K562 (cell line): ENCODE results near the gene ID2. TPM values are rescaled to one million over a fixed set of nuclear protein-coding genes. Genes with fewer than 3 reads are reported as not detected.

Experiments
- BACH1 ChIP-seq: fragments of 200-800 bp; sonication (Bioruptor generic); IDR thresholded peaks from 2 replicates; pipeline ENCODE4 v1.6.1; 2016; ENCODE audit warnings: missing genetic modification characterization, missing compliant biosample characterization
- GABPB1 ChIP-seq: sonication (generic); formaldehyde crosslinking; IDR thresholded peaks from 2 replicates; pipeline ENCODE4 v1.8.0; 2022; ENCODE audit warnings: mild to moderate bottlenecking, missing genetic modification reagents
- HNRNPK ChIP-seq: fragments of 200-400 bp; formaldehyde crosslinking; IDR thresholded peaks from one replicate; pipeline ENCODE4 v1.6.1; 2018; ENCODE audit warnings: mild to moderate bottlenecking, low read depth, low read length; ENCODE audit not compliant: poor library complexity, severe bottlenecking
- LCOR ChIP-seq: sonication (generic); formaldehyde crosslinking; IDR thresholded peaks from 2 replicates; pipeline ENCODE4 v1.8.0; 2022; ENCODE audit warnings: mild to moderate bottlenecking, missing genetic modification reagents
- MXI1 ChIP-seq: IDR thresholded peaks from 2 replicates; pipeline ENCODE4 v1.6.1; 2011; ENCODE audit warnings: low read depth, mild to moderate bottlenecking, improper control_type of control experiment, low read length
- PHB2 ChIP-seq: fragments of 450-650 bp; IDR thresholded peaks from 2 replicates; pipeline ENCODE4 v1.6.1; 2017; ENCODE audit warnings: low read depth
- RBM15 ChIP-seq: fragments of 200-400 bp; formaldehyde crosslinking; IDR thresholded peaks from 2 replicates; pipeline ENCODE4 v1.6.1; 2018; ENCODE audit warnings: mild to moderate bottlenecking, low read length, moderate library complexity; ENCODE audit not compliant: insufficient read depth
- RBM25 ChIP-seq: fragments of 200-400 bp; formaldehyde crosslinking; IDR thresholded peaks from 2 replicates; pipeline ENCODE4 v1.6.1; 2018; ENCODE audit warnings: low read length, low read depth, moderate library complexity; ENCODE audit not compliant: severe bottlenecking
- polyA plus RNA-seq, 8 experiments: library from polyadenylated mRNA; depleted of rRNA in 4 of 8; stranded (reverse) in 5 of 8; unstranded in 3 of 8; fragments of >200 nt; fragmentation: Nextera tagmentation in 2 of 8; fragmentation: Illumina TruSeq in 1 of 8; extraction: Ambion mirVana in 2 of 8; extraction: Trizol in 1 of 8; gene quantifications; 2 replicates each; pipeline versions ENCODE4 v1.2.1 to v1.2.3, GENCODE V29; 2011 to 2014; ENCODE audit warnings: inconsistent platforms in 1 of 8, missing spikeins in 1 of 8
- total RNA-seq, 7 experiments: library from RNA; depleted of rRNA in 6 of 7; stranded (reverse); fragments of >200 nt in 6 of 7; fragmentation: Illumina TruSeq in 2 of 7; extraction: Trizol in 2 of 7; gene quantifications; 2 replicates each; pipeline versions ENCODE4 v1.2.1 to v1.2.3, GENCODE V29; 2011 to 2021; ENCODE audit warnings: low replicate concordance in 1 of 7
- TF ChIP-seq, protein P1 (sequence below), 2 experiments: IDR thresholded peaks; 2 replicates each; pipeline ENCODE4 v1.6.1; 2012; ENCODE audit warnings: improper control_type of control experiment in 2 of 2, low read depth in 2 of 2, low read length in 2 of 2, borderline replicate concordance in 1 of 2
- TF ChIP-seq, protein P2 (sequence below): fragments of 250-450 bp; sonication (Bioruptor Pico); IDR thresholded peaks from 2 replicates; pipeline ENCODE4 v1.8.0; 2021; ENCODE audit warnings: moderate library complexity, mild to moderate bottlenecking, inconsistent platforms
- TF ChIP-seq, protein P3 (sequence below), 2 experiments: fragments of 450-650 bp; conservative IDR thresholded peaks; 2 replicates each; pipeline ENCODE4 v1.6.1; 2017; ENCODE audit warnings: mild to moderate bottlenecking in 2 of 2, moderate library complexity in 2 of 2
- TF ChIP-seq, protein P4 (sequence below): fragments of 450-650 bp; IDR thresholded peaks from 2 replicates; pipeline ENCODE4 v1.6.1; 2017; ENCODE audit warnings: antibody characterized with exemption, mild to moderate bottlenecking
- TF ChIP-seq, protein P5 (sequence below), 2 experiments: IDR thresholded peaks; 2 replicates each; pipeline ENCODE4 v1.6.1; 2011; ENCODE audit warnings: borderline replicate concordance in 1 of 2, control low read depth in 1 of 2, low read depth in 1 of 2, low read length in 1 of 2, mild to moderate bottlenecking in 1 of 2, mixed read lengths in 1 of 2, moderate library complexity in 1 of 2; ENCODE audit not compliant: insufficient read depth in 1 of 2, insufficient read length in 1 of 2, poor library complexity in 1 of 2, severe bottlenecking in 1 of 2; ENCODE audit errors: extremely low read depth in 1 of 2

Gene ID2
- total and polyA plus RNA-seq, 9 of the 15 experiments (the other 6 are each of a cell fraction or from before 2014, with no cell fraction given) = 8.0 to 35.7 (median 16.6) TPM

DNA sequence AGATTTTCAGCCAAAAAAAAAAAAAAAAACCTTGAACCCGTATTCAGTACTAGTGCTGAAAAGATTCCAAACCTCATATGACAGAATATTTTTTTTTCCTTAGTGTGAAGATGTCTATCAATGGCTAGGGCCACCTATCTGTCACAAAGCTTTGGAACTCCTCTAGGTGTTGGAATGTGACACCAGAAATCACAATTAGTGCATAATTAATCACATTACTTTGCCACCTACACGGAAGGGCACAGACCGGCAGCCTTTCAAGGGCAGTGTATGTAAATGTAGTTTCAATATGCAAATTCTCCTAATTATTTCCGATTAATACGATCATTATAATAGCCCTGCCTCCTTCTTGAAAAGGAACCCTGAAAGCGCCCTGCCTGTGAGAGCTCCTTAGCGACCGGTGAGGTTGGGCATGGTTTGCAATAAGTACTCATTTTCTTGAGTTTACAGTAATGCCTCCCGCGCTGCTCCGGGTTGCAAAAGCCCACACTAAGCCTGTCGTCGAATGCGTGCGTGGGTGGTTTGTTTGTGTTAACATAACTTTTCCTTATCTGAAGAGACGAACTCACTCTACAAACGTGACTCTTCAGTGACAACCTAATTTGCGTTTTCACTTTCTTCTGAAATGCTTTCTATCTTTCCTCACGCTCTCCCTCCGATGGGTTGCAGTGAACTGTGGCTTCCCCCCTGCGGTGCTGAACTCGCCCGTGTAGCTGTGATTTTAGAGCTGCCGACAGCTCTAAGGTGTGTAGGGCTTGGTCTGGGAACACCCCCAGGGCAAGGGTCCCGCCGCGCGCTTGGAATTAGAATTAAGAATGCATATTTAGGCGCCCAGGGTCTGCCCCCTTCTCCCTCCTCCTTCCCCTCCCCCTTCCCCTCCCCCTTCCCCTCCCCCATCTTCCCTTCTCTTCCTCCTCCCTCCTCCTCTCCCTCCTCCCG lies 765 bp upstream of the ID2 start (continued):
- TF ChIP-seq, protein P1, sequence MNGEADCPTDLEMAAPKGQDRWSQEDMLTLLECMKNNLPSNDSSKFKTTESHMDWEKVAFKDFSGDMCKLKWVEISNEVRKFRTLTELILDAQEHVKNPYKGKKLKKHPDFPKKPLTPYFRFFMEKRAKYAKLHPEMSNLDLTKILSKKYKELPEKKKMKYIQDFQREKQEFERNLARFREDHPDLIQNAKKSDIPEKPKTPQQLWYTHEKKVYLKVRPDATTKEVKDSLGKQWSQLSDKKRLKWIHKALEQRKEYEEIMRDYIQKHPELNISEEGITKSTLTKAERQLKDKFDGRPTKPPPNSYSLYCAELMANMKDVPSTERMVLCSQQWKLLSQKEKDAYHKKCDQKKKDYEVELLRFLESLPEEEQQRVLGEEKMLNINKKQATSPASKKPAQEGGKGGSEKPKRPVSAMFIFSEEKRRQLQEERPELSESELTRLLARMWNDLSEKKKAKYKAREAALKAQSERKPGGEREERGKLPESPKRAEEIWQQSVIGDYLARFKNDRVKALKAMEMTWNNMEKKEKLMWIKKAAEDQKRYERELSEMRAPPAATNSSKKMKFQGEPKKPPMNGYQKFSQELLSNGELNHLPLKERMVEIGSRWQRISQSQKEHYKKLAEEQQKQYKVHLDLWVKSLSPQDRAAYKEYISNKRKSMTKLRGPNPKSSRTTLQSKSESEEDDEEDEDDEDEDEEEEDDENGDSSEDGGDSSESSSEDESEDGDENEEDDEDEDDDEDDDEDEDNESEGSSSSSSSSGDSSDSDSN (IDR thresholded peaks at IDR 0.05; ENCODE audit: borderline replicate concordance in 1 of 2, low read depth in 2 of 2, low read length in 2 of 2) = 0 out of 4 replicates have a peak, but pooled peaks of 1 of the 2 experiments have one; percentile 48
- TF ChIP-seq MXI1 (no peak), PHB2 (no peak), BACH1 (no peak), GABPB1 (CRISPR knock-in tag) (no peak), RBM25 (no peak), LCOR (CRISPR knock-in tag) (peak; percentile 77; the same call in 1 of the 2 replicates), RBM15 (no peak), HNRNPK (no peak)
- TF ChIP-seq, protein P2, sequence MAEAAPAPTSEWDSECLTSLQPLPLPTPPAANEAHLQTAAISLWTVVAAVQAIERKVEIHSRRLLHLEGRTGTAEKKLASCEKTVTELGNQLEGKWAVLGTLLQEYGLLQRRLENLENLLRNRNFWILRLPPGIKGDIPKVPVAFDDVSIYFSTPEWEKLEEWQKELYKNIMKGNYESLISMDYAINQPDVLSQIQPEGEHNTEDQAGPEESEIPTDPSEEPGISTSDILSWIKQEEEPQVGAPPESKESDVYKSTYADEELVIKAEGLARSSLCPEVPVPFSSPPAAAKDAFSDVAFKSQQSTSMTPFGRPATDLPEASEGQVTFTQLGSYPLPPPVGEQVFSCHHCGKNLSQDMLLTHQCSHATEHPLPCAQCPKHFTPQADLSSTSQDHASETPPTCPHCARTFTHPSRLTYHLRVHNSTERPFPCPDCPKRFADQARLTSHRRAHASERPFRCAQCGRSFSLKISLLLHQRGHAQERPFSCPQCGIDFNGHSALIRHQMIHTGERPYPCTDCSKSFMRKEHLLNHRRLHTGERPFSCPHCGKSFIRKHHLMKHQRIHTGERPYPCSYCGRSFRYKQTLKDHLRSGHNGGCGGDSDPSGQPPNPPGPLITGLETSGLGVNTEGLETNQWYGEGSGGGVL = no peak
- TF ChIP-seq, protein P3, sequence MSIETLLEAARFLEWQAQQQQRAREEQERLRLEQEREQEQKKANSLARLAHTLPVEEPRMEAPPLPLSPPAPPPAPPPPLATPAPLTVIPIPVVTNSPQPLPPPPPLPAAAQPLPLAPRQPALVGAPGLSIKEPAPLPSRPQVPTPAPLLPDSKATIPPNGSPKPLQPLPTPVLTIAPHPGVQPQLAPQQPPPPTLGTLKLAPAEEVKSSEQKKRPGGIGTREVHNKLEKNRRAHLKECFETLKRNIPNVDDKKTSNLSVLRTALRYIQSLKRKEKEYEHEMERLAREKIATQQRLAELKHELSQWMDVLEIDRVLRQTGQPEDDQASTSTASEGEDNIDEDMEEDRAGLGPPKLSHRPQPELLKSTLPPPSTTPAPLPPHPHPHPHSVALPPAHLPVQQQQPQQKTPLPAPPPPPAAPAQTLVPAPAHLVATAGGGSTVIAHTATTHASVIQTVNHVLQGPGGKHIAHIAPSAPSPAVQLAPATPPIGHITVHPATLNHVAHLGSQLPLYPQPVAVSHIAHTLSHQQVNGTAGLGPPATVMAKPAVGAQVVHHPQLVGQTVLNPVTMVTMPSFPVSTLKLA (conservative IDR thresholded peaks at IDR 0.05) = peak; percentile 4 to 24; a peak in 2 of 4 replicates
- TF ChIP-seq, protein P4, sequence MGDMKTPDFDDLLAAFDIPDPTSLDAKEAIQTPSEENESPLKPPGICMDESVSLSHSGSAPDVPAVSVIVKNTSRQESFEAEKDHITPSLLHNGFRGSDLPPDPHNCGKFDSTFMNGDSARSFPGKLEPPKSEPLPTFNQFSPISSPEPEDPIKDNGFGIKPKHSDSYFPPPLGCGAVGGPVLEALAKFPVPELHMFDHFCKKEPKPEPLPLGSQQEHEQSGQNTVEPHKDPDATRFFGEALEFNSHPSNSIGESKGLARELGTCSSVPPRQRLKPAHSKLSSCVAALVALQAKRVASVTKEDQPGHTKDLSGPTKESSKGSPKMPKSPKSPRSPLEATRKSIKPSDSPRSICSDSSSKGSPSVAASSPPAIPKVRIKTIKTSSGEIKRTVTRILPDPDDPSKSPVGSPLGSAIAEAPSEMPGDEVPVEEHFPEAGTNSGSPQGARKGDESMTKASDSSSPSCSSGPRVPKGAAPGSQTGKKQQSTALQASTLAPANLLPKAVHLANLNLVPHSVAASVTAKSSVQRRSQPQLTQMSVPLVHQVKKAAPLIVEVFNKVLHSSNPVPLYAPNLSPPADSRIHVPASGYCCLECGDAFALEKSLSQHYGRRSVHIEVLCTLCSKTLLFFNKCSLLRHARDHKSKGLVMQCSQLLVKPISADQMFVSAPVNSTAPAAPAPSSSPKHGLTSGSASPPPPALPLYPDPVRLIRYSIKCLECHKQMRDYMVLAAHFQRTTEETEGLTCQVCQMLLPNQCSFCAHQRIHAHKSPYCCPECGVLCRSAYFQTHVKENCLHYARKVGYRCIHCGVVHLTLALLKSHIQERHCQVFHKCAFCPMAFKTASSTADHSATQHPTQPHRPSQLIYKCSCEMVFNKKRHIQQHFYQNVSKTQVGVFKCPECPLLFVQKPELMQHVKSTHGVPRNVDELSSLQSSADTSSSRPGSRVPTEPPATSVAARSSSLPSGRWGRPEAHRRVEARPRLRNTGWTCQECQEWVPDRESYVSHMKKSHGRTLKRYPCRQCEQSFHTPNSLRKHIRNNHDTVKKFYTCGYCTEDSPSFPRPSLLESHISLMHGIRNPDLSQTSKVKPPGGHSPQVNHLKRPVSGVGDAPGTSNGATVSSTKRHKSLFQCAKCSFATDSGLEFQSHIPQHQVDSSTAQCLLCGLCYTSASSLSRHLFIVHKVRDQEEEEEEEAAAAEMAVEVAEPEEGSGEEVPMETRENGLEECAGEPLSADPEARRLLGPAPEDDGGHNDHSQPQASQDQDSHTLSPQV = no peak; the same call in 1 of the 2 replicates
- TF ChIP-seq, protein P5, sequence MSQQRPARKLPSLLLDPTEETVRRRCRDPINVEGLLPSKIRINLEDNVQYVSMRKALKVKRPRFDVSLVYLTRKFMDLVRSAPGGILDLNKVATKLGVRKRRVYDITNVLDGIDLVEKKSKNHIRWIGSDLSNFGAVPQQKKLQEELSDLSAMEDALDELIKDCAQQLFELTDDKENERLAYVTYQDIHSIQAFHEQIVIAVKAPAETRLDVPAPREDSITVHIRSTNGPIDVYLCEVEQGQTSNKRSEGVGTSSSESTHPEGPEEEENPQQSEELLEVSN (IDR thresholded peaks at IDR 0.05; ENCODE audit: borderline replicate concordance in 1 of 2, extremely low read depth in 1 of 2, insufficient read depth in 1 of 2, insufficient read length in 1 of 2, low read depth in 1 of 2, low read length in 1 of 2, poor library complexity in 1 of 2, severe bottlenecking in 1 of 2) = peak in 1 of 2 experiments; percentile 50
